HepG2 (cell line): ENCODE results near the gene FLAD1. TPM values are rescaled to one million over a fixed set of nuclear protein-coding genes. Genes with fewer than 3 reads are reported as not detected.

ENCODE experiments used
- BRD4 ChIP-seq: sonication (generic); formaldehyde crosslinking; IDR thresholded peaks from 2 replicates; pipeline ENCODE4 v1.4.0; 2020; ENCODE audit warnings: missing genetic modification reagents
- GATAD2A ChIP-seq: IDR thresholded peaks from 2 replicates; pipeline ENCODE4 v1.6.1; 2016
- GTF2F1 ChIP-seq: fragments of 150-350 bp; IDR thresholded peaks from 2 replicates; pipeline ENCODE4 v1.6.1; 2014; ENCODE audit warnings: low read length
- HCFC1 ChIP-seq: fragments of 150-350 bp; IDR thresholded peaks from 2 replicates; pipeline ENCODE4 v1.6.1; 2014; ENCODE audit warnings: low read depth, low read length
- HNRNPUL1 ChIP-seq: fragments of 200-400 bp; formaldehyde crosslinking; IDR thresholded peaks from 2 replicates; pipeline ENCODE4 v1.6.1; 2017; ENCODE audit warnings: low read depth, mild to moderate bottlenecking, low read length, moderate library complexity
- MAF1 ChIP-seq: sonication (generic); formaldehyde crosslinking; IDR thresholded peaks from 2 replicates; pipeline ENCODE4 v1.5.0; 2020; ENCODE audit warnings: missing genetic modification reagents, borderline replicate concordance
- NONO ChIP-seq, 2 experiments: fragments of 450-650 bp in 1 of 2; sonication (generic) in 1 of 2; formaldehyde crosslinking in 1 of 2; IDR thresholded peaks in 1 of 2; conservative IDR thresholded peaks in 1 of 2; 2 replicates each; pipeline versions ENCODE4 v1.6.1 to v1.8.0; 2017 to 2022; ENCODE audit warnings: mild to moderate bottlenecking in 1 of 2, missing genetic modification reagents in 1 of 2, moderate library complexity in 1 of 2
- SMARCE1 ChIP-seq: fragments of 450-650 bp; IDR thresholded peaks from 2 replicates; pipeline ENCODE4 v1.6.1; 2017; ENCODE audit warnings: borderline replicate concordance
- ZNF256 ChIP-seq: sonication (generic); formaldehyde crosslinking; conservative IDR thresholded peaks from 2 replicates; pipeline ENCODE4 v1.4.0; 2020; ENCODE audit warnings: missing genetic modification reagents
- ZNF75D ChIP-seq: sonication (generic); formaldehyde crosslinking; IDR thresholded peaks from 2 replicates; pipeline ENCODE4 v1.8.1; 2023; ENCODE audit warnings: missing genetic modification reagents, mild to moderate bottlenecking, borderline replicate concordance
- polyA plus RNA-seq, 8 experiments: library from polyadenylated mRNA; depleted of rRNA in 3 of 8; stranded (reverse) in 7 of 8; unstranded in 1 of 8; fragments of >200 nt; fragmentation: Illumina TruSeq in 4 of 8; extraction: Trizol in 4 of 8; gene quantifications; 2 replicates each; pipeline versions ENCODE4 v1.2.1 to v1.2.3, GENCODE V29; 2011 to 2016; ENCODE audit warnings: low read depth in 4 of 8, missing spikeins in 1 of 8, mixed read lengths in 1 of 8; ENCODE audit not compliant: insufficient read depth in 1 of 8
- total RNA-seq, 5 experiments: library from RNA; depleted of rRNA; stranded (reverse); fragments of >200 nt; fragmentation: Illumina TruSeq; extraction: Trizol; gene quantifications; 2 replicates each; pipeline ENCODE4 v1.2.3, GENCODE V29; 2016; ENCODE audit warnings: low read depth in 1 of 5
- TF ChIP-seq, protein P1 (sequence below): sonication (generic); formaldehyde crosslinking; IDR thresholded peaks from 2 replicates; pipeline ENCODE4 v1.4.0; 2020; ENCODE audit warnings: missing genetic modification reagents, borderline replicate concordance
- TF ChIP-seq, protein P2 (sequence below): sonication (generic); formaldehyde crosslinking; IDR thresholded peaks from 2 replicates; pipeline ENCODE4 v1.5.0; 2020; ENCODE audit warnings: missing genetic modification reagents
- TF ChIP-seq, protein P3 (sequence below): sonication (generic); formaldehyde crosslinking; conservative IDR thresholded peaks from 2 replicates; pipeline ENCODE4 v1.4.0; 2020; ENCODE audit warnings: mild to moderate bottlenecking, missing genetic modification reagents, moderate library complexity
- TF ChIP-seq, protein P4 (sequence below): sonication (generic); formaldehyde crosslinking; IDR thresholded peaks from 2 replicates; pipeline ENCODE4; 2020; ENCODE audit warnings: missing genetic modification reagents, mild to moderate bottlenecking, borderline replicate concordance
- TF ChIP-seq, protein P5 (sequence below): sonication (generic); formaldehyde crosslinking; conservative IDR thresholded peaks from 2 replicates; pipeline ENCODE4 v1.4.0; 2020; ENCODE audit warnings: missing genetic modification reagents

FLAD1 gene
- total and polyA plus RNA-seq, 2 of the 13 experiments (the other 11 are each of a cell fraction or from before 2014, with no cell fraction given), result 25.9 to 32.8 TPM

DNA sequence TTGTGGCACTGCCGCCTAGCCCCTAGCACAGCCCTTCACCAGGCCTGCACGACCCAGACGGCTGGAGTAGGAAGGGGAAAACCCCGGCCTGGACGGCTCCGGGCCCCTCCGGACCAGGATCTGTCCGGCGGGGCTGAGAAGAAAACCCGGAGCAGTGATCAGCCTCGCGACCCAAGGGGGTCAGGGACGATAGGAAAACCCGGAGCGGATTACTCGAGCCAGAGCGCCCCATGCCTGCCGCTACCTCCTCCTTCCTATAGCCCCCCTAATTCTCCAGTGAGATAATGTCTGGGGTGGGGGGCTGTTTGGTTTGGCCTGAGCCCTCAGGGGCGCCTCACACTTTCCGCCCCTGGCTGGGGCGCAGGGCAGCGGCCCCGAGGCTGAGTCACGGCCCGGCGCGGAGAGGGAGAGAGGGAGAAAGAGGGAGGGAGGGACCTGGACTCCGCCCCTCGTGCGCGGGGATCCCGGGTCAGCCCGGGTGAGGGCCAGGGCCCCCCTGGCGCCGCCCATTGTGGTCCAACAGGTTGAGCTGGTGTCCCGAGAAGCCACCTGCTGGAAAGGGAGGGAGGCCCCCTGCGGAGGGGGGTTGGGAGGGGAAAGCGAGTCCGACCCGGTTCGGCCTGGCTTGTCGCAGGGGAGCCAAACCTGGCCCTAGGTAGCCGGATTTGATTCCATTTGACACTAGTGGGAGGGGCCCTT, 17.7 kb downstream of the FLAD1 start (continued):
- TF ChIP-seq MAF1, result no peak
- TF ChIP-seq HNRNPUL1, result 0 out of 2 replicates have a peak, but pooled peaks have one; percentile 44
- TF ChIP-seq SMARCE1, result no peak
- TF ChIP-seq, protein P1, sequence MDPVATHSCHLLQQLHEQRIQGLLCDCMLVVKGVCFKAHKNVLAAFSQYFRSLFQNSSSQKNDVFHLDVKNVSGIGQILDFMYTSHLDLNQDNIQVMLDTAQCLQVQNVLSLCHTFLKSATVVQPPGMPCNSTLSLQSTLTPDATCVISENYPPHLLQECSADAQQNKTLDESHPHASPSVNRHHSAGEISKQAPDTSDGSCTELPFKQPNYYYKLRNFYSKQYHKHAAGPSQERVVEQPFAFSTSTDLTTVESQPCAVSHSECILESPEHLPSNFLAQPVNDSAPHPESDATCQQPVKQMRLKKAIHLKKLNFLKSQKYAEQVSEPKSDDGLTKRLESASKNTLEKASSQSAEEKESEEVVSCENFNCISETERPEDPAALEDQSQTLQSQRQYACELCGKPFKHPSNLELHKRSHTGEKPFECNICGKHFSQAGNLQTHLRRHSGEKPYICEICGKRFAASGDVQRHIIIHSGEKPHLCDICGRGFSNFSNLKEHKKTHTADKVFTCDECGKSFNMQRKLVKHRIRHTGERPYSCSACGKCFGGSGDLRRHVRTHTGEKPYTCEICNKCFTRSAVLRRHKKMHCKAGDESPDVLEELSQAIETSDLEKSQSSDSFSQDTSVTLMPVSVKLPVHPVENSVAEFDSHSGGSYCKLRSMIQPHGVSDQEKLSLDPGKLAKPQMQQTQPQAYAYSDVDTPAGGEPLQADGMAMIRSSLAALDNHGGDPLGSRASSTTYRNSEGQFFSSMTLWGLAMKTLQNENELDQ, result no peak
- no peak for TF ChIP-seq NONO (IDR thresholded peaks at IDR 0.05)
- TF ChIP-seq NONO (CRISPR knock-in tag; conservative IDR thresholded peaks at IDR 0.05), result peak; percentile 54
- peak; percentile 43; the same call in 1 of the 2 replicates for TF ChIP-seq ZNF256 (CRISPR knock-in tag)
- TF ChIP-seq GATAD2A, result peak; percentile 77
- 0 out of 2 replicates have a peak, but pooled peaks have one; percentile 27 for TF ChIP-seq GTF2F1
- TF ChIP-seq, protein P2, sequence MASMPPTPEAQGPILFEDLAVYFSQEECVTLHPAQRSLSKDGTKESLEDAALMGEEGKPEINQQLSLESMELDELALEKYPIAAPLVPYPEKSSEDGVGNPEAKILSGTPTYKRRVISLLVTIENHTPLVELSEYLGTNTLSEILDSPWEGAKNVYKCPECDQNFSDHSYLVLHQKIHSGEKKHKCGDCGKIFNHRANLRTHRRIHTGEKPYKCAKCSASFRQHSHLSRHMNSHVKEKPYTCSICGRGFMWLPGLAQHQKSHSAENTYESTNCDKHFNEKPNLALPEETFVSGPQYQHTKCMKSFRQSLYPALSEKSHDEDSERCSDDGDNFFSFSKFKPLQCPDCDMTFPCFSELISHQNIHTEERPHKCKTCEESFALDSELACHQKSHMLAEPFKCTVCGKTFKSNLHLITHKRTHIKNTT (CRISPR knock-in tag), result no peak
- TF ChIP-seq, protein P3, sequence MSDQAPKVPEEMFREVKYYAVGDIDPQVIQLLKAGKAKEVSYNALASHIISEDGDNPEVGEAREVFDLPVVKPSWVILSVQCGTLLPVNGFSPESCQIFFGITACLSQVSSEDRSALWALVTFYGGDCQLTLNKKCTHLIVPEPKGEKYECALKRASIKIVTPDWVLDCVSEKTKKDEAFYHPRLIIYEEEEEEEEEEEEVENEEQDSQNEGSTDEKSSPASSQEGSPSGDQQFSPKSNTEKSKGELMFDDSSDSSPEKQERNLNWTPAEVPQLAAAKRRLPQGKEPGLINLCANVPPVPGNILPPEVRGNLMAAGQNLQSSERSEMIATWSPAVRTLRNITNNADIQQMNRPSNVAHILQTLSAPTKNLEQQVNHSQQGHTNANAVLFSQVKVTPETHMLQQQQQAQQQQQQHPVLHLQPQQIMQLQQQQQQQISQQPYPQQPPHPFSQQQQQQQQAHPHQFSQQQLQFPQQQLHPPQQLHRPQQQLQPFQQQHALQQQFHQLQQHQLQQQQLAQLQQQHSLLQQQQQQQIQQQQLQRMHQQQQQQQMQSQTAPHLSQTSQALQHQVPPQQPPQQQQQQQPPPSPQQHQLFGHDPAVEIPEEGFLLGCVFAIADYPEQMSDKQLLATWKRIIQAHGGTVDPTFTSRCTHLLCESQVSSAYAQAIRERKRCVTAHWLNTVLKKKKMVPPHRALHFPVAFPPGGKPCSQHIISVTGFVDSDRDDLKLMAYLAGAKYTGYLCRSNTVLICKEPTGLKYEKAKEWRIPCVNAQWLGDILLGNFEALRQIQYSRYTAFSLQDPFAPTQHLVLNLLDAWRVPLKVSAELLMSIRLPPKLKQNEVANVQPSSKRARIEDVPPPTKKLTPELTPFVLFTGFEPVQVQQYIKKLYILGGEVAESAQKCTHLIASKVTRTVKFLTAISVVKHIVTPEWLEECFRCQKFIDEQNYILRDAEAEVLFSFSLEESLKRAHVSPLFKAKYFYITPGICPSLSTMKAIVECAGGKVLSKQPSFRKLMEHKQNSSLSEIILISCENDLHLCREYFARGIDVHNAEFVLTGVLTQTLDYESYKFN (CRISPR knock-in tag), result peak; percentile 93
- no peak for TF ChIP-seq BRD4 (CRISPR knock-in tag)
- no peak for TF ChIP-seq ZNF75D
- TF ChIP-seq HCFC1, result peak; percentile 47; the same call in 1 of the 2 replicates
- TF ChIP-seq, protein P4, sequence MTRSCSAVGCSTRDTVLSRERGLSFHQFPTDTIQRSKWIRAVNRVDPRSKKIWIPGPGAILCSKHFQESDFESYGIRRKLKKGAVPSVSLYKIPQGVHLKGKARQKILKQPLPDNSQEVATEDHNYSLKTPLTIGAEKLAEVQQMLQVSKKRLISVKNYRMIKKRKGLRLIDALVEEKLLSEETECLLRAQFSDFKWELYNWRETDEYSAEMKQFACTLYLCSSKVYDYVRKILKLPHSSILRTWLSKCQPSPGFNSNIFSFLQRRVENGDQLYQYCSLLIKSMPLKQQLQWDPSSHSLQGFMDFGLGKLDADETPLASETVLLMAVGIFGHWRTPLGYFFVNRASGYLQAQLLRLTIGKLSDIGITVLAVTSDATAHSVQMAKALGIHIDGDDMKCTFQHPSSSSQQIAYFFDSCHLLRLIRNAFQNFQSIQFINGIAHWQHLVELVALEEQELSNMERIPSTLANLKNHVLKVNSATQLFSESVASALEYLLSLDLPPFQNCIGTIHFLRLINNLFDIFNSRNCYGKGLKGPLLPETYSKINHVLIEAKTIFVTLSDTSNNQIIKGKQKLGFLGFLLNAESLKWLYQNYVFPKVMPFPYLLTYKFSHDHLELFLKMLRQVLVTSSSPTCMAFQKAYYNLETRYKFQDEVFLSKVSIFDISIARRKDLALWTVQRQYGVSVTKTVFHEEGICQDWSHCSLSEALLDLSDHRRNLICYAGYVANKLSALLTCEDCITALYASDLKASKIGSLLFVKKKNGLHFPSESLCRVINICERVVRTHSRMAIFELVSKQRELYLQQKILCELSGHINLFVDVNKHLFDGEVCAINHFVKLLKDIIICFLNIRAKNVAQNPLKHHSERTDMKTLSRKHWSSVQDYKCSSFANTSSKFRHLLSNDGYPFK (CRISPR knock-in tag), result no peak
- TF ChIP-seq, protein P5, sequence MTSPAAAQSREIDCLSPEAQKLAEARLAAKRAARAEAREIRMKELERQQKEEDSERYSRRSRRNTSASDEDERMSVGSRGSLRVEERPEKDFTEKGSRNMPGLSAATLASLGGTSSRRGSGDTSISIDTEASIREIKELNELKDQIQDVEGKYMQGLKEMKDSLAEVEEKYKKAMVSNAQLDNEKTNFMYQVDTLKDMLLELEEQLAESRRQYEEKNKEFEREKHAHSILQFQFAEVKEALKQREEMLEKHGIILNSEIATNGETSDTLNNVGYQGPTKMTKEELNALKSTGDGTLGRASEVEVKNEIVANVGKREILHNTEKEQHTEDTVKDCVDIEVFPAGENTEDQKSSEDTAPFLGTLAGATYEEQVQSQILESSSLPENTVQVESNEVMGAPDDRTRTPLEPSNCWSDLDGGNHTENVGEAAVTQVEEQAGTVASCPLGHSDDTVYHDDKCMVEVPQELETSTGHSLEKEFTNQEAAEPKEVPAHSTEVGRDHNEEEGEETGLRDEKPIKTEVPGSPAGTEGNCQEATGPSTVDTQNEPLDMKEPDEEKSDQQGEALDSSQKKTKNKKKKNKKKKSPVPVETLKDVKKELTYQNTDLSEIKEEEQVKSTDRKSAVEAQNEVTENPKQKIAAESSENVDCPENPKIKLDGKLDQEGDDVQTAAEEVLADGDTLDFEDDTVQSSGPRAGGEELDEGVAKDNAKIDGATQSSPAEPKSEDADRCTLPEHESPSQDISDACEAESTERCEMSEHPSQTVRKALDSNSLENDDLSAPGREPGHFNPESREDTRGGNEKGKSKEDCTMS (CRISPR knock-in tag), result no peak
